Vein endothelial cell (primary cell): Measurements from ENCODE around the gene XRCC1. TPM values are rescaled to one million over a fixed set of nuclear protein-coding genes. Genes with fewer than 3 reads are reported as not detected.

ENCODE experiments used
- total RNA-seq: library from RNA; depleted of rRNA; stranded (reverse); fragments of >200 nt; gene quantifications from 2 replicates; pipeline ENCODE4 v1.2.3, GENCODE V29; 2012

XRCC1 gene, protein sequence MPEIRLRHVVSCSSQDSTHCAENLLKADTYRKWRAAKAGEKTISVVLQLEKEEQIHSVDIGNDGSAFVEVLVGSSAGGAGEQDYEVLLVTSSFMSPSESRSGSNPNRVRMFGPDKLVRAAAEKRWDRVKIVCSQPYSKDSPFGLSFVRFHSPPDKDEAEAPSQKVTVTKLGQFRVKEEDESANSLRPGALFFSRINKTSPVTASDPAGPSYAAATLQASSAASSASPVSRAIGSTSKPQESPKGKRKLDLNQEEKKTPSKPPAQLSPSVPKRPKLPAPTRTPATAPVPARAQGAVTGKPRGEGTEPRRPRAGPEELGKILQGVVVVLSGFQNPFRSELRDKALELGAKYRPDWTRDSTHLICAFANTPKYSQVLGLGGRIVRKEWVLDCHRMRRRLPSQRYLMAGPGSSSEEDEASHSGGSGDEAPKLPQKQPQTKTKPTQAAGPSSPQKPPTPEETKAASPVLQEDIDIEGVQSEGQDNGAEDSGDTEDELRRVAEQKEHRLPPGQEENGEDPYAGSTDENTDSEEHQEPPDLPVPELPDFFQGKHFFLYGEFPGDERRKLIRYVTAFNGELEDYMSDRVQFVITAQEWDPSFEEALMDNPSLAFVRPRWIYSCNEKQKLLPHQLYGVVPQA
- 23.8 and 26.5 TPM in 2 replicates for total RNA-seq

DNA sequence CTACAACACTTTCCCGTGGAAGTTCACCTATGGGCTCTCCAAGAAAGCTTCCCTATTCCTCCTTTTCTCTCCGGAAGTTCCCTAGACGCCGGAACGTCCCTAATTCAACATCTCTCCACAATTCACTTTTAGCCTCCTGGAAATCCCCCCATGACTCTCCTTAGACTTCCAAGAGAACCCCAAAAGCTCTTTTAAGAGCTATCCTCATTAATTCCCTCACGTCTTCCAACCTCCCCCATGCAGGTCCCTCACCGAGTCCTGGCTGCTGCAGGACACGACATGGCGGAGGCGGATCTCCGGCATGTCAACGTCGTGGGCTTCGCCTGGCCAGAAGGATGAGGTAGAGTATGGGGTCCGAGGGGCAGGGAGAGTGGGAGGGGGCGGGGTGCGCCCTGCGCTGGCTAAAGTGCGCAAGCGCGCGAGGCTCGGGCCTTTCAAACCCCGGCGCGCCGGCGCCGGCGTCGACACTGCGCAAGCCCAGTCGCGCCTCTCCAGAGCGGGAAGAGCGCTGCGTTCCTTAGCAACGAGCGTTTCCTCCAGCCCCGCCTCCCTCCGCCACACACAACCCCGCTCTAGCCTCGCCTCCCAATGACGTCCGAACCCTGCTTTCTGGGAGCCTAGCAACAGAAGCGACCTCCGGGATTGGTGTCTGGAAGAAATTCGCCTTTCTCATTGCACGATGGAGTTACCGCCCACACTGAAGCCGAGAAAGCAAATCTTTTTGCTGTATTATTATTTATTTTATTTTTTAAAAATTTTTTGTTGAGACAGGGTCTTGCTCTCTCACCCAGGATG, at the start of gene XRCC1, which contains the start of gene PINLYP:
TSS of gene XRCC1 (minus strand) at position 372 of the 795 bp plus-strand sequence. CDS start at position 303, 69 bp downstream.
TSS of gene PINLYP (plus strand) at position 646 of the 795 bp plus-strand sequence. CDS start 1,391 bp downstream, outside the sequence.

DNA sequence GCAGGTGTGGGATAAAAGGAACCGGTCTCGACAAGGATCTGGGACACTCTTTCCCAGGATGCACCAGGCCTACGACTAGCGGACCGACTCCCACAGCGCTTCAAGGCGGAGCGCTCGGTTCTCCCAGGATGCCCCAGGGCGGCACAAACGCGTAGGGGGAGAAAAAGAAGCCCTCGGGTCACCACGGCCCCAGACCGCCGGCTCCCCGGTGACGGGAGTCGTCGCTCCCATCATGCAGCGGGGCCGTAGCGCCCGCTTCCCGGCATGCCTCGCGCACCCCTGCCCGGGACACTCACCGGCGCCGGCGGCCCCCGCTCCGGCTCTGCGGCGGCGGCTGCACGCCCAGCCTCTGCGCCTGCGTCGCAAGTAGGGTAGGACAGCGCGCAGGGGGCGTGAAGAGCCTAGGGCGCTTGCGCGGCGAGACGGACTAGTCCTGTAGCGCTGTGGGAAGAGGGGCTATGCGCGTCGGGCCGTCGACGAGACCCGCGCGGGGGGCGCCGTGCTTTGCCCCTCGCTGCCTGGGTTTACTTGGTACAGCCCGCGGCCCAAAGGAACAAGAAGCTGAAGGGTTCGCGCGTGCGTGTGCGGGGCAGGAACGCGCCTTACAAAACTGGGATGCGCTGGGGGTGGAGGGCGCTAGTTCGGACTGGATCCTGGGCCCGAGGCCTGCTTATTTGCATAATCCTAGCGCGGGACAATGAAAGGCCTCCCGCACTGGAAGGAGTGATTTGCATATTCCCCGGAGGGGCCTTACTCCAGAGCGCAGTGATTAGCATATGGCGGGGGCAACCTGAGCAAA, 44.1 kb upstream of the XRCC1 start, which contains the start of gene ZNF428:
TSS of gene ZNF428 (minus strand) at position 368 of the 799 bp plus-strand sequence. CDS start 5,325 bp downstream, outside the sequence.

DNA sequence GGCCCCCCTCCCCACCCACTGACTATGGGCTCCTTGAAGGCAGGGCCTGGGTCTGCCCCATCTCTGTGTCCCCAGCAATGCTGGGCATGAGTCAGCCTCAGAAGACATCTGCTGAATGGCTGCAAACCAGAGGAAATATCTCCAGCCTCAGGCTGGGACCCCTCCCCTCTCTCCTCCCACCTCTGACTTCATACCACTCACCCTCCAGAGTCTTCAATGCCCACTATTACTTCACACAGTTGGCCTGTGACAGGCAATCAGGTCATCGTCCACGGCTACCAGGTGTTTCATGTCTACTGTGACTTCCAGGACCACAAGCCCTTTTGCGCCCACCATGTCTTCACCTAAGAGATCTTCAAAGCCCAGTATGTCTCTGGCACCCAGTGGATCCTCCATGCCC, 36.5 kb upstream of the XRCC1 start, which contains the start of gene SRRM5:
TSS of gene SRRM5 (plus strand) at position 301 of the 400 bp plus-strand sequence. CDS start at position 335, 34 bp downstream.

DNA sequence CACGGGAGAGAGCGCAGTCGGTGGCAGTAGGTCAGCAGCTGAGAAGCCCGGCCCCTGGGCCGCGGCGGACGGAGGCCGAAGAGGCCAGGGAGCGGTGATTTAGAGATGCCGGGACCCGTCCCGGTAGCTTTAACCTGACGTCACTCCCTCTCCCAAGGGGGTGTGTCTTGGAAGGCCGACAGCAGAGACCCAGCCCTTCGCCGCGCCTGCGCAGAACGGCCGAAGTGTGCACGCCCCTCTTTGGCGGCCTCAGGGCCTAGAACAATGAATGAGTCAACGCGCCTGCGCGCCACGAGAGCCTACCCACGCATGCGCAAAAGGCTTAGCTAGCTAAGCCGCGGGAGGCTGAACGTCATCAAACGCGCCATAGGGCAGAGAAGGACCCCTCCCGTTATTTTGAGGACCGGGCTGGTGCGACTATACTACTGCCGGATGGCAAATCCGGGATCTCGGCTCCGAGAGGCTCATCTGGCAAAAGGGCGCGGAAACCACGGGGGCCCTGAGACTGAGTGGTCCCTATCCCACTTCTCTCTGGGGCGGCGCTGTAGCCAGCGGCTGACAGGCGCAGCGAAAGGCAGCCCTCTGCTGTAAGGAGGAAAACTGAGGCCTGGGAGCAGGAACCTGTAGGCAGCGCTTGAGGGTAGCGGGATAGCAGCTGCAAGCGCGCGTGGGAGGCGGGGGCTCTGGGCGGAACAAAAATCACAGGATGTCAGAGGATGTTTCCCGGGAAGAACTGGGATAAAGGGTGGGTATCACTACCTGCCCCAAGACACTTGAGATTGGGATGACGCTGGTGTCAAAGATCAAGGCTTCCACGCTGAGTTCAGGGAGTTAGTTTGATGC, 20.9 kb upstream of the XRCC1 start, which contains the start of the genes IRGQ and ZNF576:
TSS of gene IRGQ (minus strand) at position 136 of the 843 bp plus-strand sequence. CDS start 796 bp downstream, outside the sequence.
TSS of gene ZNF576 (plus strand) at position 597 of the 843 bp plus-strand sequence. CDS start 514 bp downstream, outside the sequence.

DNA sequence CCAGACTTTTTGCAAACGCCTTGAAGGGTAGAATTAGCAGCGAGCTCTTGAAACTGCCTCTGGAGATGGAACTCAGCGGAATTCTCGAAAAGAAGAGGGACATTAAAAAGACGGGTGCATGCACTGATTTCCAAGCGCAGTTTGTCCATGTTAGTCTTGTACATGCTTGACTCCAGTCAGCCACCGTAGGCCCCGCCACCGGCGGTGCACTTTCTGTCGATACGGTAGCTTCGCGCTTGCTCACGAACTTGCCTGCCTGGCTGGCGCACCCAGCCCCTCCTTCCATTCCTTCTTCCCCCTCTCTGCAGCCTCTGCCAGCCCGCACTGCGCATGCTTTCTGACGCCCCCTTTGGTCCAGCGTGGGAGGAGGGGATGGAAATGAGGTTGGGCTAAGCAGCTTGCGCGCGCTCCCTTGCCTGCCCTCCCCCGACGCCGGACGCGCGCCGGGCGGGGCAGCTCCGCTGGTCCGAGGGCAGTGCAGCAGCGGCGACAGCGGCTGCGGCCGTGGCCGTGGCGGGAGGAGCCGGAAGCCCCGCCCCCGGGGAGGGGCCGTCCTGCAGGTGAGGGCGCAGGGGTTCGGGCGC, 42.3 kb downstream of the XRCC1 start, which contains the start of gene ZNF575:
TSS of gene ZNF575 (plus strand) at position 227 of the 584 bp plus-strand sequence. CDS start 1,235 bp downstream, outside the sequence.

DNA sequence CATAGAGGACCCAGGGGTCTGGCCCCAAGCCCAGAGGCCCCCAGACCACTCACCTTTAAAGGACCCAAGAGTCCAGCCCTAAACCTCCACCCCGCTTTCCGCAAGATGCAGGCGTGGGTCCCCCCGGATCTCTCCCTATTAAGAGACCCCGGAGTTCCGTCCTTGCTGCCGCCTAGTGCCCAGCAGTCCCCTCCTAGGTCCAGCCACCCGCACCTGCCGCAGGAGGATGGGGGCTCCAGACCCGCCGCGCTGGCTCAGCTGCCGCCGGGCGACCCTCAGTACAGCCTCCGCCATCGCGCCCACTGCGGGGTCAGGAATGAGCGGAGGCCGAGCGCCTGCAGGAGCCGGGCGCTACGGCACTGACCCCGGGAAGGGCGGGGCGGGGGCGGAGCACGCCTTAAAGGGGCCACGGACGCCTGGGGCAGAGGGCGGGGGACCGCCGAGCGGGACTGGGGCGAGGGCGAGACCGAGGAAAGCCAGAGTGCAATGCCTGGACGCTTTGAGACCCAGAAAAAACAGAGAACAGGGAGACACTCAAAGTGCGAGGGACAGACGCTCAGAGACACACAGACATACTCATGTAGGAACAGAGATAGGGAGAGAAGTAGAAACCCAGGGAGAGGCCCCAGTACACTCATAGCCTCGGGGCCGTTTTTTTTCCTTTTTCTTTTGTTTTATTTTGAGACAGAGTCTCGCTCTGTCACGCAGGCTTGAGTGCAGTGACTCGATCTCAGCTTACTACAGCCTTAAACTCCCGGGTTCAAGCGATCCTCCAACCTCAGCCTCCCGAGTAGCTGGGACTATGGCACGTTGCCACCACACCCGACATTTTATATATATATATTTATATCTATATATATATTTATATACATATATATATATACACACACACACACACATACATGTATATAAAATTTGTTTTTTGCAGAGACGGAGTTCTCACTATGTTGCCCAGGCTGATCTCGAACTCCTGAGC, 48.2 kb downstream of the XRCC1 start, which contains the start of gene ETHE1:
TSS of gene ETHE1 (minus strand) at position 318 of the 976 bp plus-strand sequence. CDS start at position 294, 24 bp downstream.

DNA sequence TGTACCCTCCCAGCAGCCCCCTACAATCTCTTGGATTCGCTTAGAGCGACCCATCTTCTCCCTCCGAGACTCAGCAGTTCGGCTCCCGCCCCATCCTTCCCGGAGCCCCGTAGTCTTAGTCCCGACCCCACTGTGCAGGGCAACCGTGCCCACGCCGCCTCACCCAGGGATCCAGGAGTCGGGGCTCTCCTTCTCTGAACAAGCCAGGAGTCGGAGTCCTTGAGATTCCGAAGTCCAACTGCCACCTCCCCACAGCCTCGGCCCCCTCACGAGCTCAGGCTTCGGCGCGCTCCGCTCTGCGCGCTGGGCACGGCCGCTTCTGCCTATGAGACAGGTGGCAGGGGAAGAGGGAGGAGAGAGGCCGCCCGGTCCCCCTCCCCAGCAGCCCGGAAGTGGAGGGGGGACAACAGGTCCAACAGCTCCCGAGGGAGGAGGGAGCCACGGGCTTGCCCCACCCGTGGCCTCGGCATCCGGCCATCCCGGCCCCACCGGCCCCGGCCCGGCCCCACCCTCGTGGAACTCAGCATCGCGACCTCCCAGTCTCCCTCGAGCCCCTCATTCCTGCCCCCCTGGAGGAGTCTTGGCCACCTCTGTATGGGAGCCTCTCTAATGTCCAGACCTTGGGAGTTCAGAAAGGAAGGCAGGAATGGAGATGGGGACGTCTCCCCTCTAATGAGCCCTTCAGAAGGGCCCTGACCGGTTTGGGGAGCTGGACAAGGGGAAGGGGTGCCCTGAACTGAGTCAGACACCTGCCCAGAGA, 70.7 kb downstream of the XRCC1 start, which contains the start of gene PHLDB3:
TSS of gene PHLDB3 (minus strand) at position 321 of the 760 bp plus-strand sequence. CDS start 628 bp downstream, outside the sequence.

Other genes starting within 250 kb of the XRCC1 start
- gene CD177, start 221.8 kb downstream of the XRCC1 start, total RNA-seq, result under 0.01 and 0.10 TPM in 2 replicates
- not detected in 2 replicates for gene TEX101, start 160.6 kb downstream of the XRCC1 start, total RNA-seq
- gene LYPD3, start 109.9 kb downstream of the XRCC1 start, total RNA-seq, result under 0.01 TPM in 1 of 2 replicates, not detected in the other
- 8.9 and 13.1 TPM in 2 replicates for gene PHLDB3, start 70.8 kb downstream of the XRCC1 start, total RNA-seq
- 45.3 and 62.4 TPM in 2 replicates for gene ETHE1, start 48.3 kb downstream of the XRCC1 start, total RNA-seq
- gene ZNF575, start 42.3 kb downstream of the XRCC1 start, total RNA-seq, result 0.38 and 0.65 TPM in 2 replicates
- gene PINLYP, start 274 bp upstream of the XRCC1 start, total RNA-seq, result 0.98 and 1.7 TPM in 2 replicates
- 38.6 and 41.2 TPM in 2 replicates for gene IRGQ, start 20.6 kb upstream of the XRCC1 start, total RNA-seq
- gene ZNF576, start 21.1 kb upstream of the XRCC1 start, total RNA-seq, result 10.5 and 11.8 TPM in 2 replicates
- gene SRRM5, start 36.6 kb upstream of the XRCC1 start, total RNA-seq, result 0.10 TPM in 1 of 2 replicates, not detected in the other
- 26.6 and 36.6 TPM in 2 replicates for gene ZNF428, start 44.1 kb upstream of the XRCC1 start, total RNA-seq
- gene CADM4, start 64.3 kb upstream of the XRCC1 start, total RNA-seq, result 1.9 and 3.6 TPM in 2 replicates
- gene PLAUR, start 94.6 kb upstream of the XRCC1 start, total RNA-seq, result 56.8 and 73.1 TPM in 2 replicates
- not detected in 2 replicates for gene IRGC, start 140.5 kb upstream of the XRCC1 start, total RNA-seq
- 17.0 and 18.7 TPM in 2 replicates for gene SMG9, start 179.4 kb upstream of the XRCC1 start, total RNA-seq
- gene KCNN4, start 205.4 kb upstream of the XRCC1 start, total RNA-seq, result 0.48 TPM in 1 of 2 replicates, not detected in the other
- under 0.01 and 0.10 TPM in 2 replicates for gene LYPD5, start 226.9 kb upstream of the XRCC1 start, total RNA-seq